ENCODE results near the gene IL27RA. TPM values are rescaled to one million over a fixed set of nuclear protein-coding genes. Genes with fewer than 3 reads are reported as not detected.
A peak's percentile ranks its signal among the peaks of the same experiment; 100 is the strongest.

The IL27RA gene
- total and polyA plus RNA-seq, 2 donors, result 19.1 to 37.6 TPM

GRCh38 chr19:14093117-14093823 lies 61.7 kb downstream of the IL27RA start:
- Histone ChIP-seq H3K4me3 (ENCODE audit: low read length in 2 of 2) (no peak overlapping the region), H3K27ac (ENCODE audit: low read depth in 1 of 2, low read length in 1 of 2) (no peak overlapping the region), H3K4me1 (ENCODE audit: control insufficient read depth in 2 of 2, insufficient read depth in 2 of 2, low read length in 2 of 2) (peaks cover 7 to 24% of the 10 kb centered on the region in 2 donors), H3K36me3 (ENCODE audit: control insufficient read depth in 2 of 2, insufficient read depth in 2 of 2, low read length in 1 of 2) (peaks cover 27 to 29% of the 10 kb centered on the region in 2 donors), H3K27me3 (ENCODE audit: control insufficient read depth in 2 of 2, insufficient read depth in 1 of 2, low read length in 1 of 2) (no peaks in the 10 kb centered on the region), H3K9me3 (ENCODE audit: control insufficient read depth in 2 of 2, insufficient read depth in 1 of 2, low read length in 1 of 2) (peaks cover 2 to 21% of the 10 kb centered on the region in 2 donors)
- DNase-seq (ENCODE audit: low read depth in 6 of 9, low spot score in 9 of 9), result no peak
- WGBS, result 91% methylated on average over 9 of the region's 9 CpGs

GRCh38 chr19:14094854-14095253 lies 63.3 kb downstream of the IL27RA start:
- WGBS, result 95% methylated on average over 7 of the region's 7 CpGs

GRCh38 chr19:14096272-14096992 lies 64.9 kb downstream of the IL27RA start:
- no peak for DNase-seq (ENCODE audit: low read depth in 6 of 9, low spot score in 9 of 9)
- Histone ChIP-seq H3K4me3 (ENCODE audit: low read length in 2 of 2) (no peak overlapping the region), H3K36me3 (ENCODE audit: control insufficient read depth in 2 of 2, insufficient read depth in 2 of 2, low read length in 1 of 2) (peaks cover 25 to 31% of the 10 kb centered on the region in 2 donors), H3K9me3 (ENCODE audit: control insufficient read depth in 2 of 2, insufficient read depth in 1 of 2, low read length in 1 of 2) (peaks cover 2 to 21% of the 10 kb centered on the region in 2 donors), H3K27me3 (ENCODE audit: control insufficient read depth in 2 of 2, insufficient read depth in 1 of 2, low read length in 1 of 2) (no peaks in the 10 kb centered on the region), H3K27ac (ENCODE audit: low read depth in 1 of 2, low read length in 1 of 2) (no peak overlapping the region), H3K4me1 (ENCODE audit: control insufficient read depth in 2 of 2, insufficient read depth in 2 of 2, low read length in 2 of 2) (peaks cover 0 to 10% of the 10 kb centered on the region in 2 donors)
- WGBS, result 98% methylated on average over 11 of the region's 11 CpGs

More at GRCh38 chr19:14094854-14095253, 63.3 kb downstream of the IL27RA start:
- no peaks in the 10 kb centered on the region for H3K27me3 ChIP-seq (ENCODE audit: control insufficient read depth in 2 of 2, insufficient read depth in 1 of 2, low read length in 1 of 2)
- no peak overlapping the region for H3K4me3 ChIP-seq (ENCODE audit: low read length in 2 of 2)
- no peak for DNase-seq (ENCODE audit: low read depth in 6 of 9, low spot score in 9 of 9)
- H3K9me3 ChIP-seq (ENCODE audit: control insufficient read depth in 2 of 2, insufficient read depth in 1 of 2, low read length in 1 of 2), result peaks cover 2 to 21% of the 10 kb centered on the region in 2 donors
- peaks cover 0 to 11% of the 10 kb centered on the region in 2 donors for H3K4me1 ChIP-seq (ENCODE audit: control insufficient read depth in 2 of 2, insufficient read depth in 2 of 2, low read length in 2 of 2)
- no peak overlapping the region for H3K27ac ChIP-seq (ENCODE audit: low read depth in 1 of 2, low read length in 1 of 2)
- peaks cover 17 to 20% of the 10 kb centered on the region in 2 donors for H3K36me3 ChIP-seq (ENCODE audit: control insufficient read depth in 2 of 2, insufficient read depth in 2 of 2, low read length in 1 of 2)

GRCh38 chr19:14097532-14098151 lies 66.1 kb downstream of the IL27RA start:
- H3K27ac ChIP-seq (ENCODE audit: low read depth in 1 of 2, low read length in 1 of 2), result no peak overlapping the region
- peaks cover 0 to 6% of the 10 kb centered on the region in 2 donors for H3K4me1 ChIP-seq (ENCODE audit: control insufficient read depth in 2 of 2, insufficient read depth in 2 of 2, low read length in 2 of 2)
- H3K36me3 ChIP-seq (ENCODE audit: control insufficient read depth in 2 of 2, insufficient read depth in 2 of 2, low read length in 1 of 2), result peaks cover 35 to 39% of the 10 kb centered on the region in 2 donors
- DNase-seq (ENCODE audit: low read depth in 6 of 9, low spot score in 9 of 9), result no peak
- no peaks in the 10 kb centered on the region for H3K27me3 ChIP-seq (ENCODE audit: control insufficient read depth in 2 of 2, insufficient read depth in 1 of 2, low read length in 1 of 2)
- 96% methylated on average over 21 of the region's 21 CpGs for WGBS
- H3K4me3 ChIP-seq (ENCODE audit: low read length in 2 of 2), result no peak overlapping the region
- peaks cover 2 to 20% of the 10 kb centered on the region in 2 donors for H3K9me3 ChIP-seq (ENCODE audit: control insufficient read depth in 2 of 2, insufficient read depth in 1 of 2, low read length in 1 of 2)

- Histone ChIP-seq H3K27ac (ENCODE audit: low read depth in 1 of 2, low read length in 1 of 2) (no peak overlapping the region), H3K9me3 (ENCODE audit: control insufficient read depth in 2 of 2, insufficient read depth in 1 of 2, low read length in 1 of 2) (peaks cover 0 to 11% of the 10 kb centered on the region in 2 donors), H3K27me3 (ENCODE audit: control insufficient read depth in 2 of 2, insufficient read depth in 1 of 2, low read length in 1 of 2) (no peaks in the 10 kb centered on the region), H3K4me1 (ENCODE audit: control insufficient read depth in 2 of 2, insufficient read depth in 2 of 2, low read length in 2 of 2) (peaks cover 0 to 10% of the 10 kb centered on the region in 2 donors), H3K36me3 (ENCODE audit: control insufficient read depth in 2 of 2, insufficient read depth in 2 of 2, low read length in 1 of 2) (peaks cover 53 to 54% of the 10 kb centered on the region in 2 donors), H3K4me3 (ENCODE audit: low read length in 2 of 2) (no peak overlapping the region)
- over 99% methylated on average over 6 of the region's 6 CpGs for WGBS
- no peak for DNase-seq (ENCODE audit: low read depth in 6 of 9, low spot score in 9 of 9)
These were observed 69.5 kb downstream of the IL27RA start for GRCh38 chr19:14101003-14101545.

GRCh38 chr19:14102102-14102696 lies 70.6 kb downstream of the IL27RA start:
- WGBS, result 97% methylated on average over 11 of the region's 11 CpGs
- peaks cover 48 to 54% of the 10 kb centered on the region in 2 donors for H3K36me3 ChIP-seq (ENCODE audit: control insufficient read depth in 2 of 2, insufficient read depth in 2 of 2, low read length in 1 of 2)
- H3K27ac ChIP-seq (ENCODE audit: low read depth in 1 of 2, low read length in 1 of 2), result peak overlapping the region in 1 of 2 donors; percentile 25
- no peak for DNase-seq (ENCODE audit: low read depth in 6 of 9, low spot score in 9 of 9)
- H3K9me3 ChIP-seq (ENCODE audit: control insufficient read depth in 2 of 2, insufficient read depth in 1 of 2, low read length in 1 of 2), result peaks cover 0 to 7% of the 10 kb centered on the region in 2 donors
- H3K27me3 ChIP-seq (ENCODE audit: control insufficient read depth in 2 of 2, insufficient read depth in 1 of 2, low read length in 1 of 2), result no peaks in the 10 kb centered on the region
- H3K4me3 ChIP-seq (ENCODE audit: low read length in 2 of 2), result no peak overlapping the region
- peaks cover 0 to 11% of the 10 kb centered on the region in 2 donors for H3K4me1 ChIP-seq (ENCODE audit: control insufficient read depth in 2 of 2, insufficient read depth in 2 of 2, low read length in 2 of 2)

GRCh38 chr19:14102756-14103155 lies 71.2 kb downstream of the IL27RA start:
- 94% methylated on average over 10 of the region's 10 CpGs for WGBS
- Histone ChIP-seq H3K36me3 (ENCODE audit: control insufficient read depth in 2 of 2, insufficient read depth in 2 of 2, low read length in 1 of 2) (peaks cover 42 to 48% of the 10 kb centered on the region in 2 donors), H3K27me3 (ENCODE audit: control insufficient read depth in 2 of 2, insufficient read depth in 1 of 2, low read length in 1 of 2) (no peaks in the 10 kb centered on the region), H3K4me1 (ENCODE audit: control insufficient read depth in 2 of 2, insufficient read depth in 2 of 2, low read length in 2 of 2) (peaks cover 0 to 16% of the 10 kb centered on the region in 2 donors), H3K4me3 (ENCODE audit: low read length in 2 of 2) (no peak overlapping the region), H3K27ac (ENCODE audit: low read depth in 1 of 2, low read length in 1 of 2) (peak overlapping the region in 1 of 2 donors; percentile 42), H3K9me3 (ENCODE audit: control insufficient read depth in 2 of 2, insufficient read depth in 1 of 2, low read length in 1 of 2) (peaks cover 0 to 5% of the 10 kb centered on the region in 2 donors)
- no peak for DNase-seq (ENCODE audit: low read depth in 6 of 9, low spot score in 9 of 9)
